Panc1 (cell line): ENCODE measurements around the gene ATXN1.

Experiments used
- CTCF ChIP-seq: fragments of 450-650 bp; IDR thresholded peaks from 2 replicates; pipeline ENCODE4 v1.5.1; 2017; ENCODE audit warnings: mild to moderate bottlenecking
- POLR2AphosphoS5 ChIP-seq: IDR thresholded peaks from 2 replicates; pipeline ENCODE4 v1.6.1; 2012; ENCODE audit warnings: mild to moderate bottlenecking, low read depth, low read length, moderate library complexity
- SIN3A ChIP-seq: IDR thresholded peaks from 2 replicates; pipeline ENCODE4 v1.6.1; 2012; ENCODE audit warnings: low read depth, mild to moderate bottlenecking, low read length, moderate library complexity, borderline replicate concordance; ENCODE audit not compliant: insufficient read depth

GRCh38 chr6:16413399-16413798 is 347.9 kb downstream of the ATXN1 start:
- TF ChIP-seq SIN3A (no peak), POLR2AphosphoS5 (no peak), CTCF (no peak)
